GM15510 (cell line): ENCODE data around the gene PSMB11.
A peak's percentile ranks its signal among the peaks of the same experiment; 100 is the strongest.

Source experiments
- POLR2A ChIP-seq: IDR thresholded peaks from 3 replicates; pipeline ENCODE4 v1.6.1; 2011; ENCODE audit warnings: borderline replicate concordance; ENCODE audit not compliant: insufficient read length; ENCODE audit errors: extremely low read depth

The PSMB11 gene

GRCh38 chr14:23047034-23047634 lies 5.1 kb downstream of the PSMB11 start:
- no peak for TF ChIP-seq POLR2A

DNA sequence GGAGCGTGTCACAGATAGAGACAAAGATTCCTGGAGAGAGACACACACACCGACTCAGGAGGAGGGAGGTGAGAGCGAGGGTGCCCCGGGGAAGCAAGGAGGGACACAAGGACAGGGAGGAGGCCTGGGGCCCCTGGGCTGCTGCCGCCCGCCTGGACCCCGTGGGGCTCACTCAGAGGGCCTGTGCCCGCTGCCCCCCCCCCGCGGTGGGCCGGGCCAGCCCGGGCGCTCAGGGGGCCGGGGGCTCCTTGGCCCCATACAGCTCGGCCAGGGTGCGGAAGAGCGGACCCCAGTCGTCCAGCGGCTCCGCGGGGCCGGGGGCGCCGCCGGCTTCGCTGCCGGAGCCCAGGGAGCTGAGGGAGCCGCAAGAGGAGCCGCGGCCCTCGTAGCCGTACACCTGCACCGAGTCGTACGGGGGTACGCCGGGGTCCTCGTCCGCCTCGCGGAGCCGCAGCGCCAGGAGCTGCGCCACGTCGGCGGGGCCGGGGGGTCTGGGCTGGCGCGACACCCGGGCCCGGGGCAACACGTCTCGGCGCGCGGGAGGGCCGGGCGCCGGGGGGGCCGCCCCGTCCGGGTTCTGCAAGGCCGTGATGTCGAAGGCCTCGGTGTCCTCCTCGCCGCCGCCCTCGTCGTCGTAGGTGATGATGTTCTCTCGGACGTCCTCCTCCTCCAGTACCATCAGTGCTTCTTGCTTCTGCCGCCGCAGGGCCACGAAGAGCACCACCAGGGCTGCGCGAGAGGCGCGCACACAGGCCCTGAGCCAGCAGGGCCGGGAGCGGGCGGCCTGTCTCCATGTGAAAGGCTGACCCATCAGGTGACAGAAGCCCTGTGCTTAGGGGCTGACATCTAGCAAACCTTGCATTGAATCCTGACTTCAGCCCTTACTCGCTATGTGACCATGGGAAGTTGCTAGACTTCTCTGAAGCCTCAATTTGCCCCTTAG lies 6.0 kb downstream of the PSMB11 start:
- no peak for TF ChIP-seq POLR2A

DNA sequence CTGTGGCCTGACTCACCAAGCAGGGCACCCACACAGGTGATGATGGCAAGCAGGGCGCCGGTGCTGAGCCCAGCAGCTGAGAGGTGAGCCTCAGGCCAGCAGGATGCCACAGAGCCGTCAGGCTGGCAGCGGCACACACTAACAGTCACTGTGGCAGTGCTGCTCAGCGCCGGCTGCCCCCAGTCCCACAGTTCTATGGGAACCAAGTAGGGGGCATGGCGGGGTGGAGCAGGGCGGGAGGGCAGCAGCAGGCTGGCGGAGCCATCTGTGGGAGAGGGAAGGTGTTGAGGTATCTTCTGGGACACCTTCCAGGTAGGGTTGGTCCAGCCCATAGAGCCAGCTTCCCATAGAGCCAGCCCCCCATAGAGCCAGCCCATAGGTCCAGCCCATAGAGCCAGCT lies 7.0 kb downstream of the PSMB11 start:
- TF ChIP-seq POLR2A = no peak

DNA sequence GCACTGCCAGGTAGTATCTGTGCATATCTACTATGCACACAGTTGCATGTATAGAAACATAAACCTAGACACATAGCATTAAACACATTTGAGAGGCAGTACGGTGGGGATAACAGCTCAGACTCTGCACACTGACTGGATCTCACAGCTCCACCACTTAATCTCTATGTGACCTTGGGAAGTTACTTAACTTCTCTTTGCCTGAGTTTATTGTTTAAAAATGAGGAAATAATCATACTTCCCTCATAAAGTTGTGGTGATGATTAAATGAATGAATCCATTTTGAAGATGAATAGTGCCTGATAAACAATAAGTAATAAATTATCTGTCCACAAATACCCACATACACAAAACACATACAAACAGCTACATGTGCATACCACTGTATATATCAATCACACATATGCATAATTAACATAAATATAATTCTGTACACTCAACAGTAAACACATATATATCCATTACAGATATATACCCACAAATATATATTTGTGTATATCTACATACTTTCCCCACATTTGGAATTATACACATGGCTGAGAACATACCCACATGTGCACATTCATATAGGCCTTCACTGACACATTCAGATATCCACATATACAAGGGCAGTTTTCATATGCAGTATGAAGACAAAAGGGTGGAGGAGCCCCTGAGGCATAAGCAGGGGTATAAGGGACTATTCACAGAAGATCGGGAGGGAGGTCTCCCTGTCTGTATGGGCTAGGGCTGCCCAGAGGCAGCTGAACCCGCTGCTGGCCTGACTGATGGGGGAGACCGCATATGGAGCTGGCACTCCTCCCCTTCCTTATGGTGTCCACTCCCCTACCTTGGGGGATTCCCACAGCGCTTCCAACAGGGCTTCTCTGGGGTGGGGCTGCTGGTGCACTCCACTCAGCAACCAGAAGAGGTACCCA lies 9.4 kb downstream of the PSMB11 start:
- no peak for TF ChIP-seq POLR2A

DNA sequence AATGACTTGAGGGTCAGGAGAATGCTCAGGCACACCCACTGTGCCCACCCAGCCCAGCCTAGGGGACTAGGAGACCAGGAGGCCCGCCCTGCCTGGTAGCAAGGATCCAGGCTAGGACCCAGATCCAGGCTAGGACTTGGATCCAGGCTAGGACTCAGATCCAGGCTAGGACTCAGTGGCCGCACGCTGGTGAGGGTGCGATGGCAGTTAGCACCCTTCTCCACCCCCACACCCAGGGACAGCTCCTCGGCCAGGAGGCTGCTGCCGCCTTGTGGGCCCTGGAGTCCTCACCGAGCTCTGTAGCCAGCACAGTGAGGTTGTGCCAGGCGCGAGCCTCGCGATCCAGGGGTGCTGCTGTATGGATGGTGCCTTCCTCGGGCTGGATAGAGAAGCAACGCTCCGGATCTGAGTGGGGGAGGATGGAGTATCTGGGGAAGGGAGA lies 10.2 kb downstream of the PSMB11 start:
- no peak for TF ChIP-seq POLR2A

GRCh38 chr14:23052671-23053070 lies 10.7 kb downstream of the PSMB11 start:
- no peak for TF ChIP-seq POLR2A

DNA sequence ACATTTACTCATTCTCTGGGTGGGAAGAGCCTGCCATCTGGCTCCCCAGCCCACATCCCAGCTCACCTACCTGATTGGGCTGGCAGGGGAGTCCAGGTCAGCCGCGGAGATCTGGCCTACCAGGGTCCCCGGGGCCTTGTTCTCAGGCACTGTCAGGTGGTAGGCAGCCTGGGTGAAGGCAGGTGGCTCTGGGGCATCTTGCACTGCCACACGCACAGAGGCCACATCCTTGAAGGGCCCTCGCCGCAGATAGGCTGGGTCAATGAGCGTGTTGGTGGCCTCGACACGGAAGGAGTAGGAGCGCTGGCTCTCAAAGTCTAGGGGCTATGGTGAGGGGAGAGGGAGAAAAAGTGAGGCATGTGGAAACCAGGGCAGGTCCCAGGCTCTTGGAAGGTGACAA lies 11.4 kb downstream of the PSMB11 start:
- TF ChIP-seq POLR2A = no peak

DNA sequence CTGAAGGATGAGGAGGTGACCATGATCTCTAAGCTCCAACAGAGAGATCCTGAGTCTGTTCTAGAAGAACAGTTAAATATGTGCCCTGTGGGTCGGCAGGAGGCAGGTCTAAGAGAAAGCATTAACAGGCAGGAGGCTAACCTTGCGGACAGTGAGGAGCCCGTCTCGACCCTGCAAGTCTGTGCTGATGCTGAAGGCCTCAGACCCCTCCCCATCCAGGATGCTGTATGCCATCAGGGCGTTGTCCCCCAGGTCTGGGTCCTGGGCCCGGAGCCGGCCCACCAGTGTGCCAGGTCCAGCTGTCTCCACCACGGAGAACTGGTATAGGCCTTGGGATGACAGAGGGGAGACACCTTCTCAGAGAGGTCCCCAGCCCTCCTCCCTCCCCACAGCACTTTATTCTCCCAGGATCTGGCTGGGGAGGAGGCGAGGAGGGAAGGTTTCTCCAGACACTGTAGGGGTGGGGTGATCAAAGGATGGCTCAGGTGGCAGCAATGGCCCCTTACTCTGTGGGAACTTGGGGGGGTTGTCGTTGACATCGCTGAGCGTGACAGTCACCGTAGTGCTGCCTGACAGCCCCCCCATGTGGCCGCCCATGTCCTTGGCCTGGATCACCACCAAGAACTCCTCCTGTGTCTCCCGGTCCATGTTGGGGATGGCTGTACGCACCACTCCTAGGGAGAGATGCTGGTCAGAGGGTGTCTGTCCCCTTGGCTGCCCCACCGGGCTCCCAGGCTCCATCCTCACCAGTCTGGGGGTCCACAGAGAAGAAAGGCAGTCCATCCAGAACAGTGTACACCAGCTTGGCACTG lies 12.2 kb downstream of the PSMB11 start:
- TF ChIP-seq POLR2A = no peak

- TF ChIP-seq POLR2A = no peak
Measured at GRCh38 chr14:23055147-23055550, 13.1 kb downstream of the PSMB11 start.

GRCh38 chr14:23055621-23056144 lies 13.7 kb downstream of the PSMB11 start:
- no peak for TF ChIP-seq POLR2A

DNA sequence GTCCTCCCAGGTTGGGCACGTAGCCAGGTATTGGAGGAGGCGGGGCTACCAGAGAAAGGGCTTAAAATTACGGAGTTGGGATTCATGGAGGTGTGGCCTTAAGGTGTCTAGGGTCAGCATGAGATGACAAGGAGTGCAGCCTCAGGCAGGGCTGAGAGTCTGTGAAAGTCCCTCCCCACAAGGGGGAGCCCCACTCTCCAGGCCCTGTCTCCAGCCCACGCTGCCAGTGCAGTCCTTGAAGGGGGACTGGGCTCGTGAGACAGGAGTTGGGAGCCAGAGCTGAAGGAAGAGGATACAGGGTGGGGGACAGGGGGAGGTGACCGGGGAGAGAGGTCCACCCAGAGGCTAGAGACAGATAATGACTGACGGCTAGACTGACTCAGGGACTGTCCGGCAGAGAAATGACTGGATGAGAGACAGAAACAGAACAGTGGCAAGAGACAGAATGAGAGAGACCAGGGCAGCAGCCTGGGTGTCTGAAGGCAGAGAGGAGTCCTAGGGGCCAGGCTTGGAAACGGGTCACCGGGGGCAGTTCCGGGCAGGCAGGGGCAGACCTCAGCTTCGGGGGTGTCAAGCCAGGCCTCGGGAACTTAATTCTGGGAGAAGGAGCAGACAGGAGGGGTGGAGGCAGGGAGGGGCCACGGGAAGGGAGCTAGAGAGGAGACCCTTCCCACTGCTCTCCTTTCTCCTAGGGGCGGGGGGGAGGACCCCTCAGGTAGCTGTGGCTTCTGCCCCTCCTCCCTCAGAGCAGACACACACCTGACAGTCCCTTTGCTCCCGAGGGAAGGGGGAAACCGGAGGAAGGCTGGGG lies 14.3 kb downstream of the PSMB11 start:
- no peak for TF ChIP-seq POLR2A

GRCh38 chr14:23056956-23057756 lies 15.1 kb downstream of the PSMB11 start, which contains the start of gene CDH24:
Gene CDH24, minus strand, starts transcription at chr14:23057520. Its CDS starts 1,787 bp downstream, at chr14:23055733.
- TF ChIP-seq POLR2A = peak; percentile 30
